HEK293 (cell line): ENCODE data around the gene LIPH.

ENCODE experiments used
- BCL11A ChIP-seq: fragments of 450-650 bp; formaldehyde crosslinking; IDR thresholded peaks from 2 replicates; pipeline ENCODE4 v1.5.1; 2016; ENCODE audit warnings: low read depth, missing biosample characterization, missing genetic modification characterization
- FEZF1 ChIP-seq: fragments of 450-650 bp; formaldehyde crosslinking; IDR thresholded peaks from 2 replicates; pipeline ENCODE4 v1.5.1; 2016; ENCODE audit warnings: missing biosample characterization, missing genetic modification characterization
- REPIN1 ChIP-seq: fragments of 450-650 bp; formaldehyde crosslinking; IDR thresholded peaks from 2 replicates; pipeline ENCODE4 v1.5.1; 2017; ENCODE audit warnings: missing biosample characterization, missing genetic modification characterization, low read depth
- SP2 ChIP-seq: fragments of 450-650 bp; formaldehyde crosslinking; IDR thresholded peaks from 2 replicates; pipeline ENCODE4 v1.5.1; 2016; ENCODE audit warnings: missing biosample characterization, missing genetic modification characterization
- ZEB2 ChIP-seq: fragments of 450-650 bp; formaldehyde crosslinking; IDR thresholded peaks from 2 replicates; pipeline ENCODE4 v1.5.1; 2016; ENCODE audit warnings: missing biosample characterization, missing genetic modification characterization
- ZFHX2 ChIP-seq: fragments of 450-650 bp; formaldehyde crosslinking; conservative IDR thresholded peaks from 2 replicates; pipeline ENCODE4 v1.5.1; 2016; ENCODE audit warnings: missing biosample characterization, missing genetic modification characterization
- ZFP3 ChIP-seq: fragments of 450-650 bp; formaldehyde crosslinking; IDR thresholded peaks from 2 replicates; pipeline ENCODE4 v1.5.1; 2016; ENCODE audit warnings: low read depth, missing biosample characterization, missing genetic modification characterization
- ZFP37 ChIP-seq: fragments of 450-650 bp; formaldehyde crosslinking; IDR thresholded peaks from 2 replicates; pipeline ENCODE4 v1.5.1; 2016; ENCODE audit warnings: missing biosample characterization, missing genetic modification characterization
- ZFP69B ChIP-seq: fragments of 450-650 bp; formaldehyde crosslinking; IDR thresholded peaks from 2 replicates; pipeline ENCODE4 v1.5.1; 2016; ENCODE audit warnings: missing biosample characterization, missing genetic modification characterization
- ZNF112 ChIP-seq: fragments of 450-650 bp; formaldehyde crosslinking; IDR thresholded peaks from 2 replicates; pipeline ENCODE4 v1.5.0; 2017; ENCODE audit warnings: missing biosample characterization, missing genetic modification characterization
- ZNF132 ChIP-seq: fragments of 450-650 bp; formaldehyde crosslinking; IDR thresholded peaks from 2 replicates; pipeline ENCODE4 v1.5.1; 2017; ENCODE audit warnings: missing biosample characterization, missing genetic modification characterization, borderline replicate concordance
- ZNF16 ChIP-seq: fragments of 450-650 bp; formaldehyde crosslinking; IDR thresholded peaks from 2 replicates; pipeline ENCODE4 v1.5.1; 2016; ENCODE audit warnings: low read depth, missing biosample characterization, missing genetic modification characterization
- ZNF184 ChIP-seq: fragments of 450-650 bp; IDR thresholded peaks from 2 replicates; pipeline ENCODE4 v1.5.1; 2018; ENCODE audit warnings: missing biosample characterization, mild to moderate bottlenecking, missing genetic modification characterization
- ZNF23 ChIP-seq: fragments of 450-650 bp; formaldehyde crosslinking; IDR thresholded peaks from 2 replicates; pipeline ENCODE4 v1.5.1; 2016; ENCODE audit warnings: missing biosample characterization, missing genetic modification characterization, borderline replicate concordance
- ZNF24 ChIP-seq: fragments of 450-650 bp; formaldehyde crosslinking; IDR thresholded peaks from 2 replicates; pipeline ENCODE4 v1.5.1; 2016; ENCODE audit warnings: missing biosample characterization, missing genetic modification characterization
- ZNF266 ChIP-seq: fragments of 450-650 bp; formaldehyde crosslinking; IDR thresholded peaks from 2 replicates; pipeline ENCODE4 v1.5.1; 2016; ENCODE audit warnings: missing biosample characterization, missing genetic modification characterization, low read depth
- ZNF274 ChIP-seq, 2 experiments: fragments of 200-500 bp in 1 of 2; fragments of 450-650 bp in 1 of 2; sonication (Bioruptor generic) in 1 of 2; formaldehyde crosslinking in 1 of 2; IDR thresholded peaks; 2 replicates each; pipeline versions ENCODE4 v1.5.1 to v1.6.1; 2014 to 2016; ENCODE audit warnings: borderline replicate concordance in 1 of 2, inconsistent platforms in 1 of 2, low read length in 1 of 2, missing biosample characterization in 1 of 2, missing genetic modification characterization in 1 of 2
- ZNF302 ChIP-seq: fragments of 450-650 bp; formaldehyde crosslinking; IDR thresholded peaks from 2 replicates; pipeline ENCODE4 v1.5.1; 2016; ENCODE audit warnings: missing biosample characterization, missing genetic modification characterization, low read depth
- ZNF449 ChIP-seq: fragments of 450-650 bp; formaldehyde crosslinking; IDR thresholded peaks from 2 replicates; pipeline ENCODE4 v1.5.1; 2017; ENCODE audit warnings: missing biosample characterization, mild to moderate bottlenecking, missing genetic modification characterization, moderate library complexity
- ZNF513 ChIP-seq: fragments of 450-650 bp; IDR thresholded peaks from 2 replicates; pipeline ENCODE4 v1.5.1; 2018; ENCODE audit warnings: missing biosample characterization, missing genetic modification characterization
- ZNF629 ChIP-seq: fragments of 450-650 bp; formaldehyde crosslinking; IDR thresholded peaks from 2 replicates; pipeline ENCODE4 v1.5.1; 2017; ENCODE audit warnings: missing biosample characterization, missing genetic modification characterization
- ZNF645 ChIP-seq: fragments of 450-650 bp; formaldehyde crosslinking; IDR thresholded peaks from 2 replicates; pipeline ENCODE4; 2016; ENCODE audit warnings: missing biosample characterization, missing genetic modification characterization
- ZNF747 ChIP-seq: fragments of 450-650 bp; formaldehyde crosslinking; IDR thresholded peaks from 2 replicates; pipeline ENCODE4 v1.5.1; 2016; ENCODE audit warnings: missing biosample characterization, missing genetic modification characterization
- ZXDB ChIP-seq: fragments of 450-650 bp; formaldehyde crosslinking; IDR thresholded peaks from 2 replicates; pipeline ENCODE4 v1.5.1; 2016; ENCODE audit warnings: missing biosample characterization, missing genetic modification characterization
- TF ChIP-seq, protein P1 (sequence below): fragments of 450-650 bp; formaldehyde crosslinking; IDR thresholded peaks from 2 replicates; pipeline ENCODE4 v1.5.1; 2016; ENCODE audit warnings: missing biosample characterization, missing genetic modification characterization

LIPH gene

GRCh38 chr3:185537369-185537970, 14.9 kb downstream of the LIPH start (continued):
- TF ChIP-seq ZNF747 (tag by site-specific recombination) (no peak), ZXDB (tag by site-specific recombination) (peak; percentile 71; the same call in 1 of the 2 replicates), BCL11A (tag by site-specific recombination) (peak; percentile 44; the same call in 1 of the 2 replicates), ZNF274 (IDR thresholded peaks at IDR 0.05; ENCODE audit: low read length) (no peak), ZNF274 (tag by site-specific recombination; IDR thresholded peaks at IDR 0.05; ENCODE audit: borderline replicate concordance) (no peak), ZNF23 (tag by site-specific recombination) (no peak), REPIN1 (tag by site-specific recombination) (no peak; the same call in 1 of the 2 replicates), ZNF449 (tag by site-specific recombination) (peak; percentile 88; the same call in 1 of the 2 replicates), ZFHX2 (no peak), ZFP3 (tag by site-specific recombination) (no peak), ZNF16 (tag by site-specific recombination) (no peak), ZNF184 (tag by site-specific recombination) (peak; percentile 73; the same call in 1 of the 2 replicates), ZNF645 (tag by site-specific recombination) (no peak), ZFP69B (peak; percentile 68), ZNF302 (no peak), ZEB2 (peak; percentile 97), ZFP37 (tag by site-specific recombination) (peak; percentile 79), ZNF132 (tag by site-specific recombination) (no peak), FEZF1 (tag by site-specific recombination) (peak; percentile 39; the same call in 1 of the 2 replicates), ZNF629 (tag by site-specific recombination) (peak; percentile 97), SP2 (peak; percentile 30), ZNF513 (no peak), ZNF266 (tag by site-specific recombination) (no peak), ZNF112 (tag by site-specific recombination) (no peak), ZNF24 (tag by site-specific recombination) (peak; percentile 88)
- TF ChIP-seq, protein P1, sequence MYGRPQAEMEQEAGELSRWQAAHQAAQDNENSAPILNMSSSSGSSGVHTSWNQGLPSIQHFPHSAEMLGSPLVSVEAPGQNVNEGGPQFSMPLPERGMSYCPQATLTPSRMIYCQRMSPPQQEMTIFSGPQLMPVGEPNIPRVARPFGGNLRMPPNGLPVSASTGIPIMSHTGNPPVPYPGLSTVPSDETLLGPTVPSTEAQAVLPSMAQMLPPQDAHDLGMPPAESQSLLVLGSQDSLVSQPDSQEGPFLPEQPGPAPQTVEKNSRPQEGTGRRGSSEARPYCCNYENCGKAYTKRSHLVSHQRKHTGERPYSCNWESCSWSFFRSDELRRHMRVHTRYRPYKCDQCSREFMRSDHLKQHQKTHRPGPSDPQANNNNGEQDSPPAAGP: peak; percentile 77
- TF ChIP-seq, all 188 proteins: peak for 65
